MCF 10A (cell line): ENCODE data around the gene RGS13. TPM values are rescaled to one million over a fixed set of nuclear protein-coding genes. Genes with fewer than 3 reads are reported as not detected.

Source experiments
- Bru-seq: library from RNA; stranded (reverse); fragments of 400-500 nt; gene quantifications from one replicate; lab custom pipeline; 2021; lab: Mats Ljungman, UMichigan
- BruChase-seq, 2 experiments: library from RNA; stranded (reverse); fragments of 400-500 nt; gene quantifications; one replicate each; lab custom pipeline; 2021; lab: Mats Ljungman, UMichigan
- BruUV-seq: library from RNA; stranded (reverse); fragments of 400-500 nt; replicated peaks from 2 replicates; lab custom pipeline; 2021; lab: Mats Ljungman, UMichigan
- CTCF ChIA-PET: fragments of 300-600 bp; sonication (Branson Sonifier 250); formaldehyde crosslinking; extraction: SDS; loops from one replicate; lab custom pipeline; 2021; ENCODE audit warnings: antibody characterized with exemption, inconsistent platforms; lab: Yijun Ruan, JAX
- POLR2A ChIA-PET: fragments of 300-600, 350-650 bp; sonication (Branson Sonifier 250); formaldehyde crosslinking; extraction: SDS; loops from one replicate; lab custom pipeline; 2020; ENCODE audit warnings: antibody characterized with exemption, inconsistent platforms; lab: Yijun Ruan, JAX
- DNase-seq: peaks from one replicate; pipeline ENCODE4 v3.0.0-alpha.2; 2018; ENCODE audit not compliant: unreplicated experiment
- H3K27ac Mint-ChIP-seq: one replicate; pipeline ENCODE4 v1.8.0; 2022; ENCODE audit warnings: mild to moderate bottlenecking, low read depth, mixed read lengths; ENCODE audit not compliant: unreplicated experiment
- H3K27me3 Mint-ChIP-seq: one replicate; pipeline ENCODE4 v1.8.0; 2022; ENCODE audit warnings: mixed read lengths; ENCODE audit not compliant: insufficient read depth, unreplicated experiment
- H3K36me3 Mint-ChIP-seq: one replicate; pipeline ENCODE4 v1.8.0; 2022; ENCODE audit warnings: mild to moderate bottlenecking, moderate library complexity, mixed read lengths; ENCODE audit not compliant: insufficient read depth, unreplicated experiment
- H3K4me1 Mint-ChIP-seq: one replicate; pipeline ENCODE4 v1.8.0; 2022; ENCODE audit warnings: mixed read lengths; ENCODE audit not compliant: insufficient read depth, unreplicated experiment
- H3K4me3 Mint-ChIP-seq: one replicate; pipeline ENCODE4 v1.8.0; 2022; ENCODE audit warnings: mild to moderate bottlenecking, moderate library complexity, mixed read lengths; ENCODE audit not compliant: unreplicated experiment
- H3K9me3 Mint-ChIP-seq: one replicate; pipeline ENCODE4 v1.8.0; 2022; ENCODE audit warnings: mixed read lengths; ENCODE audit not compliant: unreplicated experiment
- CTCF ChIP-seq: fragments of 200-600 bp; IDR thresholded peaks from one replicate; pipeline ENCODE4 v1.8.0; 2022; ENCODE audit warnings: antibody characterized with exemption, mild to moderate bottlenecking; ENCODE audit not compliant: unreplicated experiment
- intact Hi-C: fragments of 100-400 bp; cut with micrococcal nuclease; formaldehyde crosslinking; loops from 2 replicates; pipeline ENCODE4 v1.14.1; 2022
- long read RNA-seq: library from polyadenylated mRNA; stranded (forward); transcript quantifications from one replicate; pipeline ENCODE4 v2.0.0, GENCODE V29; 2022
- total RNA-seq: library from RNA; stranded (reverse); gene quantifications from 2 replicates; pipeline ENCODE4 v1.2.3, GENCODE V29; 2022

RGS13 gene
- total RNA-seq (not detected in 2 replicates), Bru-seq, nascent RNA (not detected), BruChase-seq, experiment 1, labeled RNA remaining after a 6-hour chase (not detected), BruChase-seq, experiment 2, labeled RNA remaining after a 2-hour chase (not detected)
- long read RNA-seq, result 0 reads

GRCh38 chr1:192635939-192636338 is at the start of gene RGS13:
RGS13 (plus strand) TSS chr1:192636147; CDS start chr1:192644335, 8,188 bp downstream.
- H3K4me1 Mint-ChIP-seq, result peaks cover 6% of the 10 kb centered on the region
- H3K9me3 Mint-ChIP-seq, result no peaks in the 10 kb centered on the region
- intact Hi-C loops, result no loop called here
- CTCF ChIA-PET, result no interaction called here
- H3K36me3 Mint-ChIP-seq, result no peaks in the 10 kb centered on the region
- POLR2A ChIA-PET, result no interaction called here
- H3K27ac Mint-ChIP-seq, result no peak within 1 kb of the TSS
- DNase-seq, result no peak
- H3K27me3 Mint-ChIP-seq, result no peaks in the 10 kb centered on the region
- no peak for TF ChIP-seq CTCF
- H3K4me3 Mint-ChIP-seq, result no peak within 1 kb of the TSS
- no TSS peak for BruUV-seq

- CTCF ChIA-PET, result interaction anchor here (0.9 to 12.7 kb wide), 3 partner anchors 20 to 113 kb away, joined by 3 to 152 read pairs (median 5); no protein-coding TSS in a partner anchor
- no peak overlapping the region for H3K27ac Mint-ChIP-seq
These were observed 48.3 kb upstream of the RGS13 start for GRCh38 chr1:192587386-192588266.

GRCh38 chr1:192588546-192588945 is 47.4 kb upstream of the RGS13 start:
- H3K9me3 Mint-ChIP-seq, result no peaks in the 10 kb centered on the region
- no peaks in the 10 kb centered on the region for H3K4me1 Mint-ChIP-seq
- intact Hi-C loops, result no loop called here
- no peaks in the 10 kb centered on the region for H3K36me3 Mint-ChIP-seq
- no TSS peak for BruUV-seq
- no peak overlapping the region for H3K4me3 Mint-ChIP-seq
- ChIA-PET CTCF (interaction anchor here (0.6 to 12.7 kb wide), 4 partner anchors 11 to 113 kb away, joined by 3 to 152 read pairs (median 5); no protein-coding TSS in a partner anchor), POLR2A (no interaction called here)
- no peaks in the 10 kb centered on the region for H3K27me3 Mint-ChIP-seq
- no peak for DNase-seq
- TF ChIP-seq CTCF, result no peak
- H3K27ac Mint-ChIP-seq, result no peak overlapping the region

More at GRCh38 chr1:192587386-192588266, 48.3 kb upstream of the RGS13 start:
- no peaks in the 10 kb centered on the region for H3K9me3 Mint-ChIP-seq
- BruUV-seq, result no TSS peak
- POLR2A ChIA-PET, result interaction anchor here (0.7 kb wide), 1 partner anchor 206 kb away, joined by 3 read pairs; no protein-coding TSS in a partner anchor
- no peaks in the 10 kb centered on the region for H3K27me3 Mint-ChIP-seq
- TF ChIP-seq CTCF, result no peak
- intact Hi-C loops, result no loop called here
- DNase-seq, result no peak
- H3K36me3 Mint-ChIP-seq, result no peaks in the 10 kb centered on the region
- H3K4me3 Mint-ChIP-seq, result no peak overlapping the region
- H3K4me1 Mint-ChIP-seq, result no peaks in the 10 kb centered on the region

GRCh38 chr1:192589813-192590212 is 46.1 kb upstream of the RGS13 start:
- no peak overlapping the region for H3K4me3 Mint-ChIP-seq
- H3K27me3 Mint-ChIP-seq, result no peaks in the 10 kb centered on the region
- TF ChIP-seq CTCF, result no peak
- no peak overlapping the region for H3K27ac Mint-ChIP-seq
- no peak for DNase-seq
- intact Hi-C loops, result no loop called here
- no peaks in the 10 kb centered on the region for H3K4me1 Mint-ChIP-seq
- no peaks in the 10 kb centered on the region for H3K9me3 Mint-ChIP-seq
- H3K36me3 Mint-ChIP-seq, result no peaks in the 10 kb centered on the region
- BruUV-seq, result no TSS peak
- POLR2A ChIA-PET, result no interaction called here
- CTCF ChIA-PET, result interaction anchor here (1.1 kb wide), 1 partner anchor 115 kb away, joined by 3 read pairs; no protein-coding TSS in a partner anchor
